Peyer's patch (tissue), 4 donors: ENCODE measurements around the gene RAI14.

Source experiments
- CTCF ChIP-seq, 6 experiments: fragments of 450-650 bp in 4 of 6; fragments of 200-600 bp in 2 of 6; sonication (generic) in 1 of 6; IDR thresholded peaks; one replicate each; pipeline ENCODE4 v1.5.1; 2017 to 2019; ENCODE audit warnings: antibody characterized with exemption in 6 of 6, mild to moderate bottlenecking in 3 of 6, moderate library complexity in 1 of 6
- POLR2A ChIP-seq, 2 donors: fragments of 450-650 bp; IDR thresholded peaks; one replicate each; pipeline ENCODE4 v1.5.1; 2017; ENCODE audit warnings: antibody characterized with exemption in 2 of 2, mild to moderate bottlenecking in 2 of 2, moderate library complexity in 2 of 2

DNA sequence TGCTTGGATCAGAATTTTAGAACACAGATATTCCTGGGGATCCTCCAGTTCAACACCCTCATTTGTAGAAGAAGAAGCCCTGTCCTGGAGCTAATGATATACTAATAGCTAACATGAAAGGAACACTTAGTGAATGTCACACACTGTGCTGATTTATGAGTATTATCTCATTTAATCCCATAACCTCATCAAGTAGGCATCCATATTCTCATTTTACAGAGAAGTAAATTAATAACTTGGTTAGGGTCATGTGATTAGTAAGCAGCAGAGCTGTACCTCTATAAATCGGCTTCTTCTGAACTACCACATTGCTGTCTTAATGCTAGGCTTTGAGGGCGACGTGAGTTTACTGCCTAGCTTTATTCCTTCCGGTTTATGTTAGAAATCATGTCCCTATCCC is 188.9 kb downstream of the RAI14 start:
- no peak for TF ChIP-seq POLR2A (IDR thresholded peaks at IDR 0.05)
- TF ChIP-seq CTCF (IDR thresholded peaks at IDR 0.05) = no peak
